NCI-H2029 treated with DMSO at 0.1 percent for 48 hours (cell line): ENCODE measurements around the gene CEP63.
"Not testable (repeated sequence)": the region's sequence is repeated elsewhere in the genome, so short reads cannot be mapped to it uniquely, and the experiment has no call there.

Experiments used
- DNase-seq: peaks from one replicate; lab custom pipeline; 2025; lab: John Stamatoyannopoulos, UW

The CEP63 gene

DNA sequence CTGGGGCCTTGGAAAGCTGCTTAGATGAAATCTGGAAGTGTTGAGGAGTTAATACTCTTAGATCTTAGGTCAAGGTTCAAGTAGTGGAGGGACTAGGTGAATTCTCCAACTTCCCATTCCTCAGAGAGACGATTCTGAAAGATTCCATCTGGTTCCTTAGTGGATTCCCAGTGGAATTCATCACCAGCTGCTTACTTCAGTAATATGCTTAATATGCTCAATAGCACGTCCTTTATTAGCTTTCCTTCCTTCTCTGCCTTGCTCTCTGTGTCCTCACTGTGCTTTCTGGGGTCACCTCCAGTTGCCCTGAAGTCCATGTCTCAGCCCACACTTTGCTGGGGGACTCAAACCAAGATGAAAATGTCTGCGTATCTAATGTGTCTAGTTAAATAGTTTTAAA is 31.0 kb downstream of the CEP63 start:
- no peak for DNase-seq

DNA sequence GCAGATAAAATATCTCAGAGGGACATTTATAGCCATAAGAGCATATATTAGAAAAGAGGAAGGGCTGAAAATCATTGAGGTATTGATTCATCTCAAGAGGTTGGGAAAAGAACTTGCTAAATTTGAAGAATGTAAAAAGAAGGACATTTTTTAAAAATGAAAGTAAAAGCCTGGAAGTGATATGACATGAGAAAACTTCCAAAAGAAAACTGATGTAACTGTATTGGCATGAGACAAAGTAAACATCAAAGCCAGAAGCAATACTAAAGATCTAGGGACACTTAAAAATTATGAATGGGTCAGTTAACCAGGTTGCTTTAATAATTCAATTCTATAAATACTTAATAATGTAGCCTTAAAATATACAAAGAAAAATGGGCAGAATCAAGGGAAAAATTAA is 31.9 kb downstream of the CEP63 start:
- no peak for DNase-seq

DNA sequence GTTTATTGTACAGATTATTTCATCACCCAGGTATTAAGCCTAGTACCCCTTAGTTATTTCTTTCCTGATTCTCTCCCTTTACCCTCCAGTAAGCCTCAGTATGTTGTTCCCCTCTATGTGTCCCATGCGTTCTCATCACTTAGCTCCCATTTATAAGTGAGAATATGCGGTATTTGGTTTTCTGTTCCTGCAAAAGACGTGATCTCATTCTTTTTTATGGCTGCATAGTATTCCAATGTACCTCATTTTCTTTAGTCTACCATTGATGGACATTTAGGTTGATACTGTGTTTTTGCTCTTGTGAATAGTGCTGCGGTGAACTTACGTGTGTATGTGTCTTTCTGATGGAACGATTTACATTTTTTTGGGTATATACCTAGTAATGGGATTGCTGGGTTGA is 36.7 kb downstream of the CEP63 start:
- DNase-seq: no peak

DNA sequence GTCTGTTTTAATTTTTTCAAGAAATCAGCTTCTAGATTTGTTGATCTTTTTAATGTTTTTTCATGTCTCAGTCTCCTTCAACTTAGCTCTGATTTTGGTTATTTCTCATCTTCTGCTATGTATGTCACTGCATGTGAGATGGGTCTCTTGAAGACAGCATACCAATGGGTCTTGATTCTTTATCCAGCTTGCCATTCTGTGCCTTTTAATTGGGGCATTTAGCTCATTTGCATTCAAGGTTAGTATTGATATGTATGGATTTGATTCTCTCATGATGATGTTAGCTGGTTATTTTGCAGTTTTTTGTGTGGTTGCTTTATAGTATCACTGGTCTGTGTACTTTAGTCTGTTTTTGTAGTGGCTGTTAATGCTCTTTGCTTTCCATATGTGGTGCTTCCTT is 39.4 kb downstream of the CEP63 start:
- DNase-seq: no peak

DNA sequence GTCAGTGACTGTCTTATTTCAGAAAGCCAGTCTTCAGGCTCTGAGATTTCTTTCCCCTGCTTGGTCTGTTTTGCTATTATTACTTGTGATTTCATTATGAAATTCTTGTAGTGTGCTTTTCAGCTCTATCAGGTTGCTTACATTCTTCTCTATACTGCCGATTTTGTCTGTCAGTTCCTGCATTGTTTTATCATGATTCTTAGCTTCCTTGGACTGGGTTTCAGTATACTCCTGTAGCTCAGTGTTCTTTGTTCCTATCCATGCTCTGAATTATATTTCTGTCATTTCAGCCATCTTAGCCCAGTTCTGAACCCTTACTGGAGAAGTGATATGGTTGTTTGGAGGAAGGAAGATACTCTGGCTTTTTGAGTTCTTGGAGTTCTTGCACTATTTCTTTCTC is 40.5 kb downstream of the CEP63 start:
- no peak for DNase-seq

DNA sequence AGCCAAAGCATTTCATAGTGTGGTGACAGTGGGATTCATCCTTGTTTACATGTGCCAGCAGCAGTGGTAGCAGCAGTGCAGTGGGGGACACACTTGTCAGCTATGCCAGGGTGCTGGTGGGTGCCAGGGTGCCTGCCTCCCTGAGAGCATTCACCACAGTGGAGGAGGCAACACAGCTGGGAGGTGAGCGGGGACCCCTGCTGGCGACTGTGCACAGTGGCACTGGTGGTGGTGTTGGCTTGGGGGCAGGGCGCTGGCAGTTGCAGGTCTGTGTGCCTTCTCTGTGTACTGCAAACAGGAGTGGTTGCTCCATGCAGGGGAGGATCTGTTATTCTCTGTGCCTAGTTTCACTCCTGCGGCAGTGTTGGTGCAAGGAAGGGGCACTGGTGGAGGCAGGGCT is 41.2 kb downstream of the CEP63 start:
- no peak for DNase-seq

DNA sequence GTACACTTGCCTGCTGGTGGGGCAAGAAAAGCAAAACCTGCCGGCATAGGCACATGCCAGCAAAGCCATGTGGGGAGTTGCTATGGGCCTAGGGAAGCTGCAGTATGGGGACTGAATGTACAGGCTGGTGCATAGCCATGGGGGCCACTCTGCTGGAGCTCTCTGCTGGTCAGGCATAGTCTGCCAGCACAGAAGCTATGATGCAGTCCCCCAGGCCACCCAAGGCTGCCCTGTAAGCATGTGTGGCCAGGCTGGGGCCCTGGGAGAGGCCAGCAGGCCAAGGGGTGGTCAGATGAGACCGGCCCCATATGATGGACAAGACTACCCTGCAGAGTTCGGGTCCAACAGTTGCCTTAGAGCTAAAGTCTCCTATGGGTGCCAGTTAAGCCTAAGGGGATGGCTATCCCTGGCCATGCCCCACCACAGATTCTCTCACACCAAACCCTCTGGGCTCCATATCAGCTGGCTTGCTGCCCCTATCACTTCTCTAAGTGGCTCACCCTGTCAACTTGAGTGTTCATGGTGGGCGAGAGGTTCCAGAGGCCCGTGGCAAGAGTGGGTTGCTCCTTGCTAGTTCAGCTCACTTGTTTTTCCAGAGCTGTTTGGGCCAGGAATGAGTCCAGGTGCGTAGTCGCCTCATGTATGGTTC is 41.8 kb downstream of the CEP63 start:
- no peak for DNase-seq

DNA sequence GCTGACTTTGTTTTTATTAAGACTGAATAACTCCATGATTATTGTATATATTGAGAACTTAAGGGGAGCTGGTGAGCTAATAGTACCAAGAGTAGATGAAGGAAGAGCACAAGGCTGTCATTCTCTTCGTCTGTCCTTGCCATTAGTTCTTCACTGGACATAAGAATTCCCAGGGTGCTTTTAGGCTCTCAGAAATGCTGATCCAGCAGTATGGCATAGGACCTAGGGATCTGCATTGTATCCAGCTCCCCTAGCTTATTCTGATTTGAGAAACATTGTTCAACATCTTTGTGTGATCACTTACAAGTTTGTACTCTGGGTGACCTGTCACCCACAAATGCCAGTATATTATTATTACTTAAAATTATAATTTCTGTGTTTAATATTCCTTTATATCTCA is 47.6 kb downstream of the CEP63 start:
- no peak for DNase-seq

DNA sequence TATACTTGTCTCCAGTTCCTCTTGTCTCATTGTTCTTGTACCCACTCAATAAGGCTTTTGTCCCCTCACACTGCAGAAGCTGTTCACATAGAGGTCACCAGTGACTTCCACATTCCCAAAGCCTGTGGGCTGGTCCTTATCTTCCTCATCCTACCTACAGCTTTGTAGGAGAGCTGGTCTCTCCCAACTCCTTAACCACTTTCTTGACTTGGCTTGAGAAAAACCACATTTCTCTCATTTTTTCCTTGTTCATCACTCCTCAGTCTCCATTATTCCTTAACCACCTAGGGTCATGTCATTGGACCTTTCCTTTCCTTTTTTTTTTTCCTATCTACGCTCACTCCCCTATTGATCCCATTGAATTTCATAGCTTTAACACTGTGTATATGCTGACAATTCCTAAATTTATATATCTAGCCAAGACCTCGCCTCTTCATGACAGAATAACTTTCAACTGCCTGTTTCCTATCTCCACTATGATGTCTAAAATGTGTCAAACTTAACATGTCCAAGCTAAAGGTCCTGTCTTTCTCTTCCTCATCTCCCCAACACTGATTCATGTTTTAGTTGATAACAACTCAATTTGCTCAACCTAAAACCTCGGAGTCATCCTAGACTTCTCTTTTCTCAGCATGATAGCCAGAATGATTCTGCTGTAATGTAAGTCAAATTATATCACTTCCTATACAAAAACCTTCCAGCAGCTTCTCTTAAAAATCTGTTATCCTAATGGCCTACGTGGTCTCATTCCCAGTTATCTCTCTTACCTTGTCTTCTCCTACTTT is 49.5 kb downstream of the CEP63 start:
- no peak for DNase-seq

DNA sequence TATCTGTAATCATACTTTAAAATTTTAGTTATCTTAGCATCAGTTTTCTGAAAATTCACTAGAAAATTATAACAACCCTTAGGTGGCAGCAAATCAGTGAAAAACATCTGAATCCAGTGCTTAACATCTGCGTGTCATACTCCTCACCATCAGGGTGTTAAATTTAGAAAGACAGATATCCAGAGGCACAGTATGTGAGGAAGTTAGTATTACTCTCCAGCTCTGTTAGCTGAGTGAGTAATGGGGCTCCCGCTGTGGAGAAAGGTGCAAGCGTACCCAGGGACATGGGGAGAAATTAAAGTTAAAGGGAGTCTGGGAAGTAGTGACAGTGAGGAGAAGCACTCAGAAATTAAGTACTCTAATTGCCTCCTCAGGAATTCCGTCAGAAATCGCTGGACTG is 50.9 kb downstream of the CEP63 start:
- no peak for DNase-seq

DNA sequence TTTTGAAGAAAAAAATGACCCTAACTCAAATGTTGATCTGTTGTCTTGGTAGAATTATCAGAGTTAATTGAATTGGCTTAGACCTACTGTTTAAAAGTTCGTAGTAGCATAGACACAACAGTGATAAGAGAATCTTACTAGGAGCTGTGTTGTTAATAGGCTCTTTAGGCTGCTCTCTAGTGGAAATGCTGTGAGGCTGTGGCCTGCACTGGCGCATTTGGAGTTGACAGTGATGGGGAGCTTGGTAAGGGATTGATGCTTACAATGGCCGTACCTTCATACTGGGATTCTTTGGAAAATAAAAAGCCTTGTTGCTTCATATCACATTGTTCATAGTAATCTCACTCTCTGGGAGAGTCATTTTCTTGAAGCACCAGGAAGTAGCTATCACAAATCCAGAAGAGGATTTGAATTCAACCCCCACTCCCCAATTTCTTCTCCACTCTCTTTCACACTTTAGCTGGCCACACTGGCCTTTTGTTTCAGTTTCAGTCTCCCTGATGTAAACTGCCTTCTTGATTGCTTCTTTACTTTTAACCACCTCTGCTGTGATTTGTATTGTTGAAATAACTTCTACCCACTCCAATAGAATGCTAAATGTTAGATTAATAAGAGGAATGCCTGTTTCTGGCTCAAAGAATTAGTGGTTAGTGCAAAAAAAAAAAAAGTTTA is 56.6 kb downstream of the CEP63 start:
- no peak for DNase-seq

DNA sequence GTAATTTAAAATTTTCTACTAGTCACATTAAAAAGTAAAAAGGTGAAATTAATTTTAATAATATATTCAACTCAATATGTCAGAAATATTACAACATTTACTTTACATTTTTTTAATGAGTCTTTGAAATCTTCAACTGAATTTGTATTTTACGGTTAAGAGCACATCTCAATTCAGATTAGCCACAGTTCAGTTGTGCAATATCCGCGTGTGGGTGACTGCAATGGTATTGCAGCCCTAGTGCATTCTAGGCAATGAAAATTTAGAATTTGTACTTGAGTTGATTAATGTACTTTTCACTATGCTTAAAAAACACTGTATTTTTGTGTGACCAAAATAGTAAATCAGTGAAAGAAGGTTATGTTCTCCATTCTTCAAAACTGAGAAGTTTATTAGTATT is 57.3 kb downstream of the CEP63 start:
- no peak for DNase-seq

DNA sequence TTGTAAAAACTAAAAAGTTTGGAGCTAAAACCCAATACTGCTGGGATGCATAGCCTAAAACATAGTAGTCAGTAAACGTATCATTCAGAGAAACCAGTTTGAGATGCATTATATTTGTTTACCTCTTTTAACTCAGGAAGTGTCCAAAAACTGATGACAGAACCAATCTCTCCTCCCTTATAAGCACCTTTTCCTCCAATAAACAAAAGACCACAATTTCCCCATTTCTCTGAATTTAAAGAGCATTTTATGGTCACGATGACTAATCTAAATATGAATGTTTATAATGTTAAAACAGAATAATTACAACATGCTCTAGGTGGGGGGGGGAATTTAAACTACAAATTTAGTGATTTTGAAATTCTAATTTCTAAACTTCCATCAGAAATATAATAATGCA is 58.5 kb downstream of the CEP63 start:
- no peak for DNase-seq

DNA sequence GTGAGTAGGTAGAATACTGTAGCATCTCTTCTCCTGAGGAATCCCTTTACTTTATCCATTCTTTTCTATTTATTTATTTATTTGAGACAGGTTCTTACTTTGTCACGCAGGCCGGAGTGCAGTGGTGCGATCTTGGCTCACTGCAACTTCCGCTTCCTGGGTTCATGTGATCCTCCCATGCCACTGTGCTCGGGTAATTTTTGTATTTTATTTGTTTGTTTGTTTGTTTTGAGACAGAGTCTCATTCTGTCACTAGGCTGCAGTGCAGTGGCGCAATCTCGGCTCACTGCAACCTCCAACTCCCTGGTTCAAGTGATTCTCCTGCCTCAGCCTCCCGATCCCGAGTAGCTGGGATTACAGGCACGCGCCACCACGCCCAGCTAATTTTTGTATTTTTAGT is 58.9 kb downstream of the CEP63 start:
- DNase-seq: not testable (repeated sequence)

DNA sequence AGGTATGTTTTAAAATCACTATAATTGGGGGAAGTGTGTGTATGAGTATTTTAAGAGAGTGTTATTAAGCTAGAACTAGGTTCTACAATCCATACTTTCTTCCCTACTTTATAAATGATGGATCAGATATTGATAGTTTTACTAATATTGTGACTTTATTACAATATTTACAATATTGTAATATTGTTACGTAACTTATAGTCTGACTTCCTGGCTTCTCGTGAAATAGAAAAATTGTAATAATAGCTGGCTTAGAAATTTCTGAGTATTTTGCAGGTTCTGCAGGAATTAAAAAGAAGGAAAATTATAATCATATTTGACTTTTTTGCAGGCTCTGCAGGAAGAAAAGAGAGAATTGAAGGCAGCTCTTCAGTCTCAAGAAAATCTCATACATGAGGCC is 60.0 kb downstream of the CEP63 start:
- no peak for DNase-seq

DNA sequence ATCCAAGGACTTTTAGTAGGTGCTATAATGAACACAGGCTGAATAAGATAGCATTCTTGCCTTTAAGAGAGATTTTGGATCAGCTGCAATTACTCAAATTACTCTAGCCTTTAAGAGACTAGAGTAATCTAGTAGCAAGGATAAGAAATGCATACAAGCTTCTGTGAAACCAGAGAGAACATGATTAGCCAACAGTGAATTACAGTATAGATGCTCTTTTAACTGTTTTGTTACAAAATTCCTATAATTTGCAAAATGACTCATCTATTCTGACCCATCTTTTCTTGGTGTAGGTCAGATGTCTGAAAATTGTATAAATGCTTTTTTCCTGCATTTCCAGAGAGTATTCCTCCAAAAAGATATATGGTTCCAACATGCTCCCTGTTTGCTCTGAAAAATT is 66.9 kb downstream of the CEP63 start:
- DNase-seq: no peak

DNA sequence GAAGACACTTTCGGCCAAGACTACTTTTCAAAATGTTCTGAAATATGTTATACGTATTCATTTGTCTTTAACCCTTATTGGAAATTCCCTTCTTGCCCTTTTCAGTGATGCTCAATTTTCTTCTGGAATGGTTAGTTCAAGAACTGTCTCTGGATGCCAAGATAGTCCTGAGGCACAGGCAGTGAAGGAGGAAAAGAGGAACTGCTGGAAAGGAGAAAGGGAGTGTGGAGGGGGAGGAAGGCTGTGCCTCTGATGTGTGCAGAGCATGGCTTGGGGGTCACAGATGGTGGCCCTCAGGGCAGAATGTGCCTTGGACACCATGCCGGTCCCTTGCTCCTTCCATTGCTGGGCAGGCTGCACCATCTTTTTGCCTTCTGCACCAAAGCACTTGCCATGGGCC is 73.7 kb downstream of the CEP63 start:
- no peak for DNase-seq

DNA sequence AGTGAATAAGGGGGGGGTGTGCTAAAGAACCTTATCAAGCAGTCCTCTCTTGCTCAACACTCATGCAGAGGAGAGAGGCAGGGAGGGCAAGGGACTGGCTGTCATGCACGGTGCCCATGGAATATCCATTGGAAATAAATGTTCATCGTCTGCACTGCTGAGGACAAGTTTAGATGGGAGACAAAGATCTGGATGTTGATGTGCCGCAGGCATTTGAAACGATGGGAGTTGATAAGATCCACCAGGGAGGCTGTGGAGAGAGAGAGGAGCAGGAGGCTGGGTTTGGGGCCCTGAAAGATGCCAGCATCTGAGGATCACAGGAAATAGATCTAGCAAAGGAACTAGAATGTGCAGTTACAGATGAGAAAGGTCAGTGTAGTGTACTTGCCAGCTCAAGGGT is 76.2 kb downstream of the CEP63 start:
- DNase-seq: no peak

DNA sequence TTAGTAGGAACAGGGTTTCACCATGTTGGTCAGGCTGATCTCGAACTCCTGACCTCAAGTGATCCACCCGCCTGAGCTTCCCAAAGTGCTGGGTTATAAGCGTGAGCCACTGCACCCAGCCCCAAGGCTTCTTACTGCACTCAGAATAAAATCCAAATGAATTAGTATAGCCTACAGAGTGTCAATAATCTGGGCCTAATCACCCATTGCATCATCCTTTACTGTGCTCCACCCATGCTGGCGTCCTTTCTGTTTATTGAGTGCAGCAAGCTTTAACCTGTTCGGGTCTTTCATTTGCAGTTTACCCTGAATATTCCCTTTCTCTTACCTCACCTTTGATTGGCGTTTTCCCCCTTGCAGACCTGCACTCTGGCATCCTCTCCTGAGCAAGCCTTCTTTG is 77.7 kb downstream of the CEP63 start:
- no peak for DNase-seq

DNA sequence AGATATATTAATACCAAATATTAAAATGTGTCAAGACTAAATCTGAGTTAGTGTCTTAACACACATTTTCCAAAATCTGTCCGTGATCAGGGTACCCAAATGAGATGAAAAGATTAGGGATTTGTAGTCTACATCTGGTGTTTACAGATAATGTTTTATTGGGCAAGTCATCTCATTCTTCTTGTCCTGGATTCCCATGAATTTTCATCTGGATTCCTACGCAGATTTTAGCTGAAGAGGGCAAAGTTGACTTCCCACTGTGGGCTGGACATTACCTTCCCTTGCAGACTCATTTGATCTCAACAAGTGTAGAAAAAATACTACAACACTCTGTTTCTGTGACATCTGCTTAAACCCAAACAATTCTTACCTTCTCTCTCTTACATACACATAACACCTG is 79.1 kb downstream of the CEP63 start:
- no peak for DNase-seq

DNA sequence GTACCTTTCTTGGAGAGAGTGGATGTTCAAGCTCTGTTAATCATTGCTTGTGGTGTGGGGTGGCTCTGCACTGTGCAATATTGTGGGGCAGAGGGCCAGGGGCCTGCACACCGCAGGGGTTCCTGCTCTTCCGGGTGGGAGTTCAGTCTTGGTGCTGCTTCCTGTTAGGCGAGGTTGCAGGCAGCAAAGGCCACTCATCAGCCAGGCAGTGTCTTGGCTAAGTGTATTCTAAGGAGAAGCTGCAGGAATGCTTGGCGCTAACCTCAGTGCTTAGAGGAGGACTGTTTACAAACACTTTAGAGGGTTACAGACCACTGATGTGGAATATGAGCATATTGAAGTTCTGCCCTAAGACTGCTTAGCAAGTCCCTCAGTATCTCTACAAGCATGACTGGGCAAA is 81.7 kb downstream of the CEP63 start:
- DNase-seq: no peak

DNA sequence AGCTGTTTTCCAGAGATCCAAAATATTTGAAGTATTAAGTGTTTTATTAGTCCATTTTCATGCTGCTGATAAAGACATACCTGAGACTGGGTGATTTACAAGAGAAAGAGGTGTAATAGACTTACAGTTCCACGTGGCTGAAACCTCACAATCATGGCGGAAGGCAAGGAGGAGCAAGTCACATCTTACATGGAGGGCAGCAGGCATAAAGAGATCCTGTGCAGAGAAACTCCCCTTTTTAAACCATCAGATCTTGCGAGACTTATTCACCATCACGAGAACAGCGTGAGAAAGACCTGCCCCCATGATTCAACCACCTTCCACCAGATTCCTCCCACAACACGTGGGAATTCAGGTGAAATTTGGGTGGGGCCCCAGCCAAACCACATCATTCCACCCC is 82.9 kb downstream of the CEP63 start:
- DNase-seq: no peak

DNA sequence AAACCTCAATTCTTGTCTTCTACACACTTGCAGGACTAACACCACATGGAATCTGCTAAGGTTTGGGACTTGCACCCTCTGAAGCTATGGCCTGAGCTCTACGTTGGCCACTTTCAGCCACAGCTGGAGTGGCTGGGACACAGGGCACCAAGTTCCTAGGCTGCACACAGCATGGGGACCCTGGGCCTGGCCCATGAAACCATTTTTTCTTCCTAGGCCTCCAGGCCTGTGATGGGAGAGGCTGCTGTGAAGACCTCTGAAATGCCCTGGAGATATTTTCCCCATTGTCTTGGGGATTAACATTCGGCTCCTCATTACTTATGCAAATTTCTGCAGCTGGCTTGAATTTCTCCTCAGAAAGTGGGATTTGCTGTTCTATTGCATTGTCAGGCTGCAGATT is 84.0 kb downstream of the CEP63 start:
- not testable (repeated sequence) for DNase-seq

DNA sequence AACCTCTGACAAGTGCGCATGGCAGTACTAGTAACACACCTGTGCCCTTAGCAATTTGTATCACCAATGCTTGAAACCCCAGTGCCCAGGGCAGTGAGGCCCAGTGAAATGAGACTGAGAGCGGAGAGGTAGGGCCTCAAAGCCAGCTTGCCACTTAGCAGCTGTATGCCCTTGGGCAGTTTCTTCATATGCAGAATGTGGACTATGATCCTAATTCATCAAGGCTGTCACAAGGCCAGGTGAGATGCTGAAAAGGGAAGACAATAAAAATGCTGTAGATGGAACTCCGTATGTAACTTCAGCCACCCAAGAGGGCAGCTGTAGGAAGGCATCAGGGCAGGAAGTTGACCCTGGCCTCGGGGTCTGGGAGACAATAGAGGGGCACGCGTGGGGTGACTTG is 90.6 kb downstream of the CEP63 start:
- no peak for DNase-seq
